HG03095 (cell line): ENCODE measurements around the gene ERMARD.

Experiments used
- ATAC-seq: cut with Tn5 transposase; IDR thresholded peaks from one replicate; pipeline ENCODE4 v1.9.1; 2021; ENCODE audit warnings: moderate library complexity; ENCODE audit not compliant: unreplicated experiment

ERMARD gene

DNA sequence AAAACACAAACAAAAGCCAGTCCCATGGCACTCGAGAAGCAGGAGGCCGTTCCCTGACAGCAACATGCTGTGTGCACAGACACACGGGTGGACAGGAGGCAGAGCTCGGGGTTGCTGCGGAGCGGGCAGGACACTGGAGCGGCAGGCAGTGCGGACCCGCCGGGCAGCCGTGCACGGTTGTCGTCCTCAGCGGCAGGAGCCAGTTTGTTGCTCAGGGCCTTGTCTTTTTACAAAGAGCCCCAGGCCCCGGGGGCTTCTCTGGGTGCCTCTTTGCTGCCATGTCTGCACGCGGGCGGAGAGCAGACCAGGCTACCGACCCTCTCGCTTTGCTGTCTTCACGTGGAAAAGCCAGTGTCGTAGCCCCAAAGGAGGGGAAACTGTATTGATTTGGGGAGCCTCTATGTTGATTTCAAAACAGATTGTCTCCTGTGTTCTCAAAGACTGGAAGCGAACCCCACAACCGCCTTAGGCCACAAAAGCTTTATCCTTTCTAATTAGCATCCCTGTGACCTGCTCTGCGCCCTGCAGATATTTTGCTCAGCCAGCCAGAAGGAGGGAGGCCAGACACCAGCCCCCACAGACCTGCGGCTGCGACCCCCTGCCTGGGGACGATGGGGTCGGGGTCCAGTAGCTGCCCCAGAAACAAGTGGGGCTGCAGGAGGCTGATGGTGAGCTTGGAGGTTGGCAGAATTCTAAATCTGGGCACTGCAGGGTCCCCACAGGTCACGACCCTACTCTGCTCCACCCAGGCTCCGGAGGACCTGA, 50.2 kb downstream of the ERMARD start:
- no peak for ATAC-seq

DNA sequence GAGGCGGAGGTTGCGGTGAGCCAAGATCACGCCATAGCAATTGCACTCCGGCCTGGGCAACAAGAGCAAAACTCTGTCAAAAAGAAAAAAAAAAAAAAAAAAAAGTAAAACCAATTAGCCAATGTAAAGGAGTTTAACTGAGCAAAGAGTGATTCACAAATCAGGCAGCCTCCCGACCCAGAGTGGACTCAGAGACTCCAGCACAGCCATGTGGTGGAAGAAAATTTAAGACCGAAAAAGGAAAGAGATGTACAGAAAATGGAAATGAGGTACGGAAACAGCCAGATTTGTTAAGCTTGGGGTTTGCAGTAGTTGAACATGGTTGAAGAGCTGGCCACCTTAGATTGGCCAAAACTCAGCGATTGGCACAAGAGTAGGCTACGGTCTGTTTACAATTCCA, 51.4 kb downstream of the ERMARD start:
- ATAC-seq: no peak

DNA sequence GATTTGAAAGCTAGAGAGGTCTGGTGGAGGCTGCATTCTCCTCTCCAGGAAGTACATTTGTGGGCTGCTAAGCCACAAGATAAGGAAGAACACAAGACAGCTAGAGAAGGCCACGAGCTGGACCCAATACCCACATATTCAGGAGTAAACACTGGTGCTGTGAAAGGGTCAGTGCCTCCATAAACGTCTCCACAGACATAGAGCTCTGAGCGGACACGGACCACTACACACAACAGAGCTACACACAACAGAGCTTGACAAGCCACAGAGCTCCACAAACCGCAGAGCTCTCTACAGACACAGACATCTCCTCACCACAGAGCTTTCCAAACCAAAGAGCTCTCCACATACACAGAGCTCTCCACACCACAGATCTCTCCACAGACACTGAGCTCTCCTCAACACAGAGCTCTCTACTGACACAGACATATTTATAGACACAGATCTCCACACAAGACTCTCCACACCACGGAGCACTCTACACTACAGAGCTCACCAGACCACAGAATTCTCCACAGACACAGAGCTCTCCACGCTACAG, 51.9 kb downstream of the ERMARD start:
- peak; percentile 58 for ATAC-seq

DNA sequence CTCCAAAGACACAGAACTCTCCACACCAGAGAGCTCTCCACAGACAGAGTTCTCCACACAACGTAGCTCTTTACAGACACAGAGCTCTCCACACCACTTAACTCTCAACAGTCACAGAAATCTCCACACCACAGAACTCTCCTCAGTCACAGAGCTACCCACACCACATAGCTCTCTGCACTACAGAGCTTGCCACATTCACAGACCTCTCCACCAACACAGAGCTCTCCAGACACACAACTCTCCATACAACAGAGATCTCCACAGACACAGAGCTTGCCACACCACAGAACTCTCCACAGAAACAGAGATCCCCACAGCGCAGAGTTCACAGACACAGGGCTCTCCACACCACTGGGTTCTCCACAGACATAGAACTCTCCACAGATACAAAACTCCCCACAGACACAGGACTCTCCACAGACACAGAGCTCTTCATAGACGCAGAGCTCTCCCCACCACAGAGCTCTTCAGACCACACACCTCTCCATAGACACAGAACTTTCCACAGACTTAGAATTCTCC, 52.5 kb downstream of the ERMARD start:
- peak; percentile 19 for ATAC-seq

DNA sequence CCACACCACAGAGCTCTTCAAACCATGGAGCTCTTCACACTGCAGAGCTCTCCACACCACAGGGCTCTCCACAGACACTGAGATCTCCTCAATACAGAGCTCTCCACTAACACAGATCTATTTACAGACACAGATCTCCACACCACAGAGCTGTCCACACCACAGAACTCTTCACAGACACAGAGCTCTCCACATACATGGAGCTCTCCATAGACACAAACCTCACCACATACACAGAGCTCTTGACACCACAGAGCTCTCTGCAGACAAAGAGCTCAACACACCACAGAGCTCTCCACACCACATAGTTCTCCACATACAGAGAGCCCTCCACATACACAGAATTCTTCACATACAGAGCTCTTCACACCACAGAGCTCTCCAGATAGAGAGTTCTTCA, 53.0 kb downstream of the ERMARD start:
- no peak for ATAC-seq

DNA sequence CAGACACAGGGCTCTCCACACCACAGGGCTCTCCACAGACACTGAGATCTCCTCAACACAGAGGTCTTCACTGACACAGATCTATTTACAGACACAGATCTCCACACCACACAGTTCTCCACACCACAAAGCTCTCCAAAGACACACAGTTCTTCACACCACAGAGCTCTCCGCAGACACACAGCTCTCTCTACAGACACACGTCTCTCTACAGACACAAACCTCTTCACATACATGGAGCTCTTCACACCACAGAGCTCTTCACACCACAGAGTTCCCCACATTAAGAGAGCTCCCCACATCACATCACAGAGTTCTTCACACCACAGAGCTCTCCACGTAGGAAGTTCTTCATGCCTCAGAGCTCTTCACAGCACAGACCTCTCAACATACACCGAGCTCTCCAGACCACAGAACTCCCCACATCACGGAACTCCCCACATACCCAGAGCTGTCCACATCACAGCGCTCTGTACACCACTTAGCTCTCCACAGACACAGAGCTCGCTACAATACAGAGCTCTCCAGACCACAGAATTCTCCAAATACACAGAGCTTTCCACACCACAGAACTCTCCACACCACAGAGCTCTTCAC, 53.9 kb downstream of the ERMARD start:
- ATAC-seq: no peak

DNA sequence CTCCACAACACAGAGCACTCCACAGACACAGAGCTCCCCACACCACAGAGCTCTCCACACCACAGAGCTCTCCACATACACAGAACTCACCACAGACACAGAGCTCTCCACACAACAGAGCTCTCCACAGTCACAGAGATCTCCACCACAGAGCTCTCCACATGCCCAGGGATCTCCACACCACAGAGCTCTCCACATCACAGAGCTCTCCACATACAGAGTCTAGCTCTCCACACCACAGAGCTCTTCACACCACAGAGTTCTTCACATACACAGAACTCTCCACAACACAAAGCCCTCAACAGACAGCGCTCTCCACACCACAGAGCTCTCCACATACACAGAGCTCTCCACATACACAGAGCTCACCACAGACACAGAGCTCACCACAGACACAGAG, 55.3 kb downstream of the ERMARD start:
- no peak for ATAC-seq

DNA sequence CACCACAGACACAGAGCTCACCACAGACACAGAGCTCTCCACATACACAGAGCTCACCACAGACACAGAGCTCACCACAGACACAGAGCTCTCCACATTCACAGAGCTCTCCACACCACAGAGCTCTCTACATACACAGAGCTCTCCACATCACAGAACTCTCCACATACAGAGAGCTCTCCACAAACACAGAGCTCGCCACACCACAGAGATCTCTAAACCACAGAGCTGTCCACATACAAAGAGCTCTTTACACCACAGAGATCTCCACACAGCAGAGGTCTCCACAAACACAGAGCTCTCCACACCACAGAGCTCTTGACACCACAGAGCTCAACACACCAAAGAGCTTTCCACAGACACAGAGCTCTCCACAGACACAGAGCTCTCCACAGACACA, 55.8 kb downstream of the ERMARD start:
- no peak for ATAC-seq

DNA sequence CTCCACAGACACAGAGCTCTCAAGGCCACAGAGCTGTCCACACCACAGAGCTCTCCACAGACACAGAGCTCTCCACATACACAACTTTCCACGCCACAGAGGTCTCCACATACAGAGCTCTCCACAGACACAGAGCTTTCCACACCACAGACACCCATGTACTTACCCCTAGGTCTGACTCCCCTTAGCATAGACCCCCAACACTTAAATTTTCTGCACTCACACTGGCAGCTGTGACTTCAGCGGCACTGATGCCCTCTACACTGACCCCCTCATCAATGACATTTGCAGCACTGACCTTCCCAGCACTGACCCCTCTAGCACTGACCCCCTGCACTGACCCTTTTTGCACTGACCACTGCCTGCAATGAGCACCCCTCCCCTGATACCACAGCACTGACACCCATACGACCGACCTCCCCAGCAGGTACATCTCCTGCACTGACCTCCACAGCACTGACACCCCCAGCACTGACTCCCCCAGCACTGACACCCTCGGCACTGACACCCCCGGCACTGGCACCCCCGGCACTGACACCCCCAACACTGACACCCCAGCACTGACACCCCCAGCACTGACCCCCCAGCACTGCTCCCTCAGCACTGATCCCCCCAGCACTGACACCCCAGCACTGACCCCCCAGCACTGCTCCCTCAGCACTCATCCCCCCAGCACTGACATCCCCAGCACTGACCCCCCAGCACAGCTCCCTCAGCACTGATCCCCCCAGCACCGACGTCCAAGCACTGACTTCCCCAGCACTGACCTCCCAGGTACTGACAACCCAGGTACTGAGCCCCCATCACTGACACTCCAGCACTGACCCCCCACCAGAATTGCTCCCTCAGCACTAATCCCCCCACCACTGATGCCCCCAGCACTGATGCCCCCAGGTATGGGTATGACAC, 56.5 kb downstream of the ERMARD start:
- no peak for ATAC-seq

DNA sequence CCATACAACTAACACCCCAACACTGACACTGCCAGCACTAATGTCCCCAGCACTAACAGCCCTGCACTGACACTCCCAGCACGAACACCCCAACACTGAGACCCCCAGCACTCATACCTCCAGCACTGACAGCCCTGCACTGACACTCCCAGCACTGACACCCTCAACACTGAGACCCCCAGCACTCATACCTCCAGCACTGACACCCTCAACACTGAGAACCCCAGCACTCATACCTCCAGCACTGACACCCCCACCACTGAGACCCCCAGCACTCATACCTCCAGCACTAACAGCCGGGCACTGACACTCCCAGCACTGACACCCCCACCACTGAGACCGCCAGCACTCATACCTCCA, 57.2 kb downstream of the ERMARD start:
- no peak for ATAC-seq

DNA sequence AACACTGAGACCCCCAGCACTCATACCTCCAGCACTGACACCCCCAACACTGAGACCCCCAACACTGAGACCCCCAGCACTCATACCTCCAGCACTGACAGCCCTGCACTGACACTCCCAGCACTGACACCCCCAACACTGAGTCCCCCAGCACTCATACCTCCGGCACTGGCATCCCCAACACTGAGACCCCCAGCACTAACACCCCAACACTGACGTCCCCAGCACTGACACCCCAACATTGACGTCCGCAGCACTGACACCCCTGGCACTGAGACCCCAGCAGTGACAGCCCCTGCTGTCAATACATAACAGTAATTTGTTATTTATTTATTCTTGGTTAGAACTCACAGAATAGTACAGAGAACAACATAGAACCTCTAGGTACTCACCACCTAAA, 58.0 kb downstream of the ERMARD start:
- no peak for ATAC-seq

DNA sequence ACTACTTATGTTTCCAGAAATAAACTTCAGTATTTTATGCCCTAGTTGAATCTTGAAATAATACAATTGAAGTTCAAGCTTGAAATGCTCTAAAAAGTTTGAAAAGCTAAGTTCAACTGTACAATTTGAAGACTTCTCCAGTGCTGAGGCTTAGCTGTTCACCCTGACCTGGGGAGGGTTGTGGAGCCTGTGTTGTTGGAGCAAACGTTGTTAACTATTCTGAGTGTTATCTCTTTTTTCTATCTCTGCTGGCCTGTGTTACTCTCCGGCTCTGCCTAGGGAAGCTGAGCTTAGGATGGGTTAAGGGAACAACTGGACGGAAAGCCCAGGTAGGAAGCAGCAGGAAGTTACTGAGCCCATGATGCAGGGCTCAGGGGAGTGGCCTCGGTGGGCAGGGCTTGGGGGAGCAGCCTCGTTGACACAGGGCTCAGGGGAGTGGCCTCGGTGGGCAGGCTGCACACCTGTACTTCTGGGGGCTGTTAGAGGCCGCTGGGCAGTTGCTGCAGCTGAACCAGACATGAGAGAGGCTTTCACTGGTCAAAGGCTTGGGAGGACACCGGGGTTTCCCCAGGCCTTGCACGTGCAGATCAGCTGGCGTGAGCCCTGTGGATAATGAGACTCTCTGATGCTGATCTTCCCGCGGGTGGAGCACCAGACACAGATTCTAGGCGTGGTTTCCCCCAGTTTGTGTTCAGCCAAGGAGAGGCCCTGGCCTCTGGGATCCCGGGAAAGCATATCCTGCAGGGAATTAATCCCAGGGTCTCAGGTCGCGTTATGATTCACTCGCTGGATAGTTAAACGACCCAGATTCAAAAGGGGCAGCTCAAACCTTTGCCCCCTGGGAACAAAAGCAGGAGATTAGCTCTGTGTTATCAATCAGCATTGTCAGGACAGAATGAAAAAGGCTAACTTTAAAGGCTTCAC, 58.9 kb downstream of the ERMARD start:
- no peak for ATAC-seq

DNA sequence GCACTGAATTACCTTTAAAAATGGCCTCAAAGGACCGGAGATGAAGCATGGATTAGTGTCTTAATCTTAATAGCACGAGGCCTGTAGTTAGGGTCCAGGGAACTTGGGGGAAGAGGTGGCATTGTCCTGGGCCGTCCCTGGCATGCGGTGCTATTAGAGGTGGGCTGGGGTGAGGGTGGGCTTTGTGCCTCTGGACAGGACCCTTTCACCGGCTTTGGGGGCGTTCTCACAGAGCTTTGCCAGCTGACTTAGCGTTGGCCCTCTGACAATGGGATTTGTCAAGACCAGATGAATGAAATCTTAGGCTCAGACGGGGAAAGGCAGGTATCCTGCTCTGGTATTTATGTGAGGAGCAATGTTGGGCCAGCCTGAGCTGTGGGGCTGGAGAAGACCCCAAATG, 59.6 kb downstream of the ERMARD start:
- ATAC-seq: no peak

DNA sequence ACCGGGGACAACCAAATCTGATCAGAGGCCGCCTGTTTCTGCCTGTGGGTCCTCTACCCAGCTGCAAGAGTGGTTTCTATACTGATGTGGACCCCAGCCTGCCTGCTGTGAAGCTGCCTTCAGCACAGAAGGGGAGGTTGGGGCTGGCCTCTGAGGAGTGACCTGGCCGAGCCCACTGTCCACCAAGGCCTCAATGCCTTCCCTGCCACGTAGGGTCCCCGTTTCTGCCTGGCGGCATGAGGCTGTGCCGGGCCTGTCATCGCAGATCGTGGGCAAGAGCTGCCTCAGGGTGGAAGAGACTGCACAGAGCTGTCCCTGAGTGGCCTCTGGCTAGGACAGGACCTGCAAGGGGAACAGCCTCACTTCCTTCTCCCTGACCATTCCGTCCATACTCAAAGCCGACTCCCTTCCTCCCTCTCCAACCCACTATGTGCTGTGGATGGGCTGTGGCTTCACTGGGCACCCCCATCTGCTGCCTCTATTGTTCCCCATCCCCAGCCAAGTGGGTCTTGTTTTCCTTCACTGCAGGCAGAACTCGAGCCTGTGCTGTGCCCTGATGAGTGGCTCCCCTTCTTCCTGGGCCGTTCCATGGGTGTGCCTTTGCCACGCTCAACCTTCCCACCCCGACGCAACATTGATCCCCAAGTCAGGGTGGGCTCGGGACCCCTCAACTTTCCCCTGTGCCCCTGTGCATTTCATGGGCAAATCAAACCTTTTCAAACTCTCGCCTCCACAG, 60.3 kb downstream of the ERMARD start:
- ATAC-seq: no peak

DNA sequence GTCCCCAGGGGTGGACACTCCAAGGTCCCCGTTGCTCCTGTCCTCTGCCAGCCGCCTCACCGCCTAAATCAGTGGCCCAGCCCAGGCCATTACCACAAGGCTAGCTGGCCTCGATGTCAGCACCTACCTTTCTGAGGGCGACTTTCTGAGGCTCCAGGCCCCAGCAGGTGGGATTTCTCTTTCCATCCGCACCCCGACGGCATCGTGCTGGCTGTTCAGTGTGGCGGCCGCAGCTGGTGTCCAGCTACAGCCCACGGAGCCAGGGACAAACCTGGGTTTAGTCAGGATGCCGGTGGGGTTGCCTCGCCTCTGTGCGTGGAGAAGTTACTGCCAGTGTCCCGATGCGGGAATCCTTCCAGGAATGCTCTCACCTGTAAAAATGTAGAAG, 60.8 kb downstream of the ERMARD start:
- ATAC-seq: no peak

DNA sequence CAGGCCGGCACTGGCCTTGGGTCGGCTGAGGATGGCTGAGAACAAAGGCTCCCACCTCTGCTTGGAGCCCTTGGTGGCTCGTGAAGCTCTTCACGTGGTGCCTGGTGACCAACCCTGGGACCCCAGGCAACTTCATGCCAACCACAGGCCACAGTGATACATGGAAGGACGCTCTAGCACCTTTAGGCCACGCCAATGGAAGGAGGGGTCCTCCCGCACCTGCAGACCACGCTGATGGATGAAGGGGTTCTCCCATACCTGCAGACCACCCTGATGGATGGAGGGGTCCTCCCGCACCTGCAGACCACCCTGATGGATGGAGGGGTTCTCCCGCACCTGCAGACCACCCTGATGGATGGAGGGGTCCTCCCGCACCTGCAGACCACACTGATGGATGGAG, 62.5 kb downstream of the ERMARD start:
- ATAC-seq: no peak

DNA sequence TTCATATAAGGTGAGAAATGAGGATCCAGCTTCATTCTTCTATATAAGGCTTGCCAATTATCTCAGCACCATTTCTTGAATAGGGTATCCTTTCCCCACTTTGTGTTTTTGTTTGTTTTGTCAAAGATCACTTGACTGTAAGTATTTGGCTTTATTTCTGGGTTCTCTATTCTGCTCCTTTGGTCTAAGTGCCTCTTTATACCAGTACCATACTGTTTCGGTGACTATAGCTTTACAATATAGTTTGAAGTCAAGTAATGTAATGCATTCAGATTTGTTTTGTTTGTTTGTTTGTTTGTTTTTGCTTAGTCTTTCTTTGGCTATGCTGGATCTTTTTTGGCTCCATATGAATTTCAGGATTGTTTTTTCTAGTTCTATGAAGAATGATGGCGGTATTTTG, 64.6 kb downstream of the ERMARD start:
- ATAC-seq: no peak

DNA sequence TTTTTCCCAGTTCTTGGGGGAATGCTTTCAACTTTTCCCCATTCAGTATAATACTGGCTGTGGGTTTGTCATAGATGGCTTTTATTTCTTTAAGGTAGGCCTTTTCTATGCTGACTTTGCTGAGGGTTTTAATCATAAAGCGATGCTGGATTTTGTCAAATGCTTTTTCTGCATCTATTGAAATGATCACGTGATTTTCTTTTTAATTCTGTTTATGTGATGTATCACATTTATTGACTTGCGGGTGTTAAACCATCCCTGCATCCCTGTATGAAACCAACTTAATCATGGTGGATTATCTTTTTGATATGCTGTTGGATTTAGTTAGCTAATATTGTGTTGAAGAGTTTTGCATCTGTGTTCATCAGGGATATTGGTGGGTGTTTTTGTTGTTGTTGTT, 65.6 kb downstream of the ERMARD start:
- no peak for ATAC-seq

DNA sequence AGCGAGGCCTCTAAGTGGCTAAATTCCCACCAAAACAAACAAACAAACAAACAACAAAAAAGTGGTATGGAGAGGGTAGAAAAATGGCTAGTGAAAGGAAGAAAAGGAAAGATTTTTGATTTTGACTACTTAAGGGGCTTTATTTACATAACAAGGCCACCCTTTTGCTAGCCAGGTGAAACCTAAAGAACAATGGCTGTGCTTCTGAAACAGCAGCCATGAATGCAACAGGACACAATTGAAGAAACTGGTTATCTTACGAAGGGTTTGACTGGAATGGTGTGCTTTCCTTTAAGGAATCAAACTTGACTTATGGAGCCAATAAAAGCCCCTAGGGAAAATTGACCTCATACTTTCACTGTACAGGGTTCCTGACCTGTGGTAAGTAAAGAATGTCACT, 68.9 kb downstream of the ERMARD start:
- ATAC-seq: no peak

DNA sequence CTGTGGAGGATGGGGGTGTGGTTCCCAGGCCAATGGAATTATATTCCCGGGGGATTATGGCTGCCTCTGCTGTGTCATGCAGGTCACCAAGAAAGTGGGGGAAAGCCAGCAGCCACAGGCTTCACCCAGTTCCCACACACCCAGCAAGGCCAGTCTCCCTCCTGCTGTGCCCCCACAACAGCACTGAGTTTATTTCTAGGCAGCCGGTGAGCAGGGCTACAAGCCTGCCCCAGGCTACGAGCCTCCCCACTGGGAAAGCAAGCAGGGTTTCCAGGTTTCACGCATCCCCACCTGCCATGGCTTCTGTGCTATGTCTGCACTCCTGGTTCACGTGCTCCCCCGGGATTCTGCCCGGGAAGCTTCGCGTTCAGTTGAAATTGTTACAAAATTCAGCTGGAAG, 72.6 kb downstream of the ERMARD start:
- no peak for ATAC-seq
